Placental epithelial cell (primary cell): Measurements from ENCODE around the gene LMO7. TPM values are rescaled to one million over a fixed set of nuclear protein-coding genes. Genes with fewer than 3 reads are reported as not detected.

Source experiments
- total RNA-seq: library from RNA; depleted of rRNA; stranded (reverse); fragments of >200 nt; gene quantifications from 2 replicates; pipeline ENCODE4 v1.2.3, GENCODE V29; 2012

Gene LMO7
- 81.6 and 97.0 TPM in 2 replicates for total RNA-seq

GRCh38 chr13:75635828-75636435 is at the start of gene LMO7:
Gene LMO7 (plus strand): TSS chr13:75636330. CDS start chr13:75636658, 328 bp downstream.

Other genes with a start within 250 kb of the LMO7 start
- 7.3 and 8.6 TPM in 2 replicates for gene TBC1D4, start 154.2 kb upstream of the LMO7 start, total RNA-seq
- gene COMMD6, start 98.5 kb upstream of the LMO7 start, total RNA-seq: 19.6 and 47.1 TPM in 2 replicates
- 27.9 and 80.1 TPM in 2 replicates for gene UCHL3, start 86.5 kb upstream of the LMO7 start, total RNA-seq